Measurements from ENCODE around the gene BIN1.

DNA sequence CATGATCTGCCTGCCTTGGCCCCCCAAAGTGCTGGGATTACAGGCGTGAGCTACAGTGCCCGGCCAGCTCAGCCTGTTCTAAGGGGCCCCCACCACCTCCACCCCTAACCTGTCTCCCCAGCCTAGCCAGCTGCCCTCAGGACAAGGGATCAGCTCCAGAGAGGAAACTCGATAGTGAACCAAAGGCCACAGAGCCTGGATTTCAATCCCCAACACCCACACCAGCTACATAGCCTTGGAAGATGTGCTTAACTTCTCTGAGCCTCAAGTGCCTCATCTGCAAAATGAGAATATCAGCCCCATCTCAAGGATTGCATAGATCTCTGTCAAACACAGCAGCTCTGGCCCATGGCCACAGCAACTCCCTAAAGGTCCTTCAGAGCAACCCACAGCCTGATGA, 32.0 kb downstream of the BIN1 start:
- TF ChIP-seq EZH2 (IDR thresholded peaks at IDR 0.05; ENCODE audit: insufficient read depth, poor library complexity, severe bottlenecking) = no peak
- TF ChIP-seq EZH2phosphoT487 (IDR thresholded peaks at IDR 0.05; ENCODE audit: insufficient read depth, low read depth) = no peak
